Measurements from ENCODE around the gene TTLL5. TPM values are rescaled to one million over a fixed set of nuclear protein-coding genes. Genes with fewer than 3 reads are reported as not detected.

The TTLL5 gene
- total RNA-seq, 3 donors from 2014 or later (not counting 1 experiment from before 2014, with no cell fraction given) = 27.1 to 34.3 (median 32.5) TPM

DNA sequence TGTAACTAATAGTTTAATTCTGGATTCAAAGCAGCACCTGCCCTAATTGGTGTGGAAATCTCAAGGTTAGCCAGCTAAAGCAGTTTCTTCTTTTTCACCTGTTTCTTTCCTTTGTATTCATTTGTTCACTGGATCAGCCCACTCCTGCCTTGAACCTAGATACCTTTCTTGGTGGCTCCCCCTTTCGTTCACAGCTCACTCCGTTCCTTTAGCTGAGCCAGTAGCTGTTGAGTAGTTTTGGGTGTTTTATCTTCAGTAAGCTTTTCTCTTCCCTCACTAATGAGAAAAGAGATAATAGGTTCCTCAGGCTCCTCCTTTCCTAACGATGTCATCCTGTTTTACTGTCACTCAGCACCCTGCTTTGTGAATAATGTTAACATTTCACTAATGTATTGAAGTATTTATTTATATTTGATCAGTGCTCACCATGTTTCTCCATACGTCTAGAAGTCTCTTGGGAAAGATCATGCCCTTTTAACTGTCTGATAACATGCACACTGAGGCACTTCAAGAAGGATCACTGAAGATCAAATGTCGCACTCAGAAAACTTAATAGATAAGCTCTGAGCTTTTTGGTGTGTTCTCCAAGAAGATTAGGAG is 199.6 kb downstream of the TTLL5 start:
- H3K4me1 ChIP-seq (ENCODE audit: control insufficient read depth, insufficient read depth, low read length) = no peaks in the 10 kb centered on the region
- no peaks in the 10 kb centered on the region for H3K4me1 Mint-ChIP-seq
- no peaks in the 10 kb centered on the region for H3K27me3 ChIP-seq (ENCODE audit: control insufficient read depth, insufficient read depth, low read length)
- no peaks in the 10 kb centered on the region for H3K9me3 Mint-ChIP-seq
- TF ChIP-seq, protein P1, sequence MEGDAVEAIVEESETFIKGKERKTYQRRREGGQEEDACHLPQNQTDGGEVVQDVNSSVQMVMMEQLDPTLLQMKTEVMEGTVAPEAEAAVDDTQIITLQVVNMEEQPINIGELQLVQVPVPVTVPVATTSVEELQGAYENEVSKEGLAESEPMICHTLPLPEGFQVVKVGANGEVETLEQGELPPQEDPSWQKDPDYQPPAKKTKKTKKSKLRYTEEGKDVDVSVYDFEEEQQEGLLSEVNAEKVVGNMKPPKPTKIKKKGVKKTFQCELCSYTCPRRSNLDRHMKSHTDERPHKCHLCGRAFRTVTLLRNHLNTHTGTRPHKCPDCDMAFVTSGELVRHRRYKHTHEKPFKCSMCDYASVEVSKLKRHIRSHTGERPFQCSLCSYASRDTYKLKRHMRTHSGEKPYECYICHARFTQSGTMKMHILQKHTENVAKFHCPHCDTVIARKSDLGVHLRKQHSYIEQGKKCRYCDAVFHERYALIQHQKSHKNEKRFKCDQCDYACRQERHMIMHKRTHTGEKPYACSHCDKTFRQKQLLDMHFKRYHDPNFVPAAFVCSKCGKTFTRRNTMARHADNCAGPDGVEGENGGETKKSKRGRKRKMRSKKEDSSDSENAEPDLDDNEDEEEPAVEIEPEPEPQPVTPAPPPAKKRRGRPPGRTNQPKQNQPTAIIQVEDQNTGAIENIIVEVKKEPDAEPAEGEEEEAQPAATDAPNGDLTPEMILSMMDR (IDR thresholded peaks at IDR 0.05) = no peak
- H3K36me3 ChIP-seq (ENCODE audit: control insufficient read depth, insufficient read depth, low read length) = no peaks in the 10 kb centered on the region
- no peak overlapping the region for H3K27ac Mint-ChIP-seq
- no peak overlapping the region for H3K4me3 ChIP-seq (ENCODE audit: low read length)
- intact Hi-C loops (cut with micrococcal nuclease) = no loop called here
- ATAC-seq (no peak), DNase-seq (no peak)
- WGBS (ENCODE audit: insufficient coverage) = 98% methylated on average over 2 of the region's 5 CpGs
- H3K27ac ChIP-seq (ENCODE audit: low read length) = no peak overlapping the region
- H3K9me3 ChIP-seq (ENCODE audit: control insufficient read depth, insufficient read depth, low read length) = no peaks in the 10 kb centered on the region
- no peak overlapping the region for H3K4me3 Mint-ChIP-seq
- no peaks in the 10 kb centered on the region for H3K36me3 Mint-ChIP-seq
- H3K27me3 Mint-ChIP-seq (ENCODE audit: low read depth in 2 of 2) = no peaks in the 10 kb centered on the region

DNA sequence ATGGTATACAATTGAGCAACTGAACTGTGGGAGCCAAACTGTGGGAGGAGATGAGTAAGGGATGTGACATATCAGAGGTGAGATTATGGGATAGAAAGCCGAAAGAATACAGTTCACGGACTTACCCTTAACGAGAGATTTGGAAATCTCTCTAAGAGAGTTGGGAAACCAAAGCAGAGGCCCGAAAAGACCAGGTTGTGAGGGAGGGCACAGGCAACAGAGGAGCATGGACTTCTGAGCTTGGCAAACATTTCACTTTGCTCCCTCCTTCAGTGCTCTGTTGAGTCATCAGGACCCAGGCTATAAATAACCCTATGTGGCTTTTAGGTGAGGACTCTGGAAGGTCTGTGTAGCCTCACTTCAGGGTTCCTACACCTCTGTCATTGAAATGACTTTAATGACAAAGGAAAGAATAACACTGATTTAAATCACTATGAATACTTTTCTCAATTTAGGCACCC is 200.1 kb downstream of the TTLL5 start:
- Mint-ChIP-seq H3K27ac (no peak overlapping the region), H3K4me1 (no peaks in the 10 kb centered on the region), H3K27me3 (ENCODE audit: low read depth in 2 of 2) (no peaks in the 10 kb centered on the region), H3K9me3 (no peaks in the 10 kb centered on the region), H3K36me3 (no peaks in the 10 kb centered on the region), H3K4me3 (no peak overlapping the region)
- Histone ChIP-seq H3K9me3 (ENCODE audit: control insufficient read depth, insufficient read depth, low read length) (no peaks in the 10 kb centered on the region), H3K4me3 (ENCODE audit: low read length) (no peak overlapping the region), H3K27ac (ENCODE audit: low read length) (no peak overlapping the region), H3K36me3 (ENCODE audit: control insufficient read depth, insufficient read depth, low read length) (no peaks in the 10 kb centered on the region), H3K27me3 (ENCODE audit: control insufficient read depth, insufficient read depth, low read length) (no peaks in the 10 kb centered on the region), H3K4me1 (ENCODE audit: control insufficient read depth, insufficient read depth, low read length) (no peaks in the 10 kb centered on the region)
- intact Hi-C loops (cut with micrococcal nuclease) = no loop called here
- ATAC-seq = no peak
- TF ChIP-seq, protein P1 (IDR thresholded peaks at IDR 0.05) = no peak
- DNase-seq = no peak
- WGBS (ENCODE audit: insufficient coverage) = 93% methylated on average over 4 of the region's 4 CpGs

DNA sequence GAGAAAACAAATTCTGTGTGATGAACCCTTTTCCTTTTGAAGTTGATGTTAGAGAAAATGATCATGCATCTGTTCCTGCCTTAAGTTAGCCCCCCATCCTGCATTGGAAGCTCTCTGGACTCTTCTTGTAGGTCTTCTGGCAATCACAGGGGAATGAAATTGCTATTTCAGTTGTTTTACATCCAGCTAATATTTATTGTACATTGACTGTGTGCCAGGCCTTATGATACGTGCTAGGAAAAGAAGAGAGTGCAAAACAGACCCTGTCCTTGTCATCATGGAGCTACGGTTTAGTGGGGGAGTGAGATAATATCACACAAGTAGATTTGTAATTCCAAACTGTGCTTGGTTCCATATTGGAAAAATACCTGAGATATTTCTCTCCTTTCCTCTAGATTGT is 202.2 kb downstream of the TTLL5 start:
- TF ChIP-seq, protein P1 (IDR thresholded peaks at IDR 0.05) = no peak
- no peak for DNase-seq
- no peak for ATAC-seq
- Histone ChIP-seq H3K36me3 (ENCODE audit: control insufficient read depth, insufficient read depth, low read length) (no peaks in the 10 kb centered on the region), H3K4me1 (ENCODE audit: control insufficient read depth, insufficient read depth, low read length) (no peaks in the 10 kb centered on the region), H3K4me3 (ENCODE audit: low read length) (no peak overlapping the region), H3K27ac (ENCODE audit: low read length) (no peak overlapping the region), H3K27me3 (ENCODE audit: control insufficient read depth, insufficient read depth, low read length) (no peaks in the 10 kb centered on the region), H3K9me3 (ENCODE audit: control insufficient read depth, insufficient read depth, low read length) (no peaks in the 10 kb centered on the region)
- H3K4me3 Mint-ChIP-seq = no peak overlapping the region
- H3K27me3 Mint-ChIP-seq (ENCODE audit: low read depth in 2 of 2) = no peaks in the 10 kb centered on the region
- no peaks in the 10 kb centered on the region for H3K4me1 Mint-ChIP-seq
- no peaks in the 10 kb centered on the region for H3K9me3 Mint-ChIP-seq
- intact Hi-C loops (cut with micrococcal nuclease) = no loop called here
- no peaks in the 10 kb centered on the region for H3K36me3 Mint-ChIP-seq
- WGBS (ENCODE audit: insufficient coverage) = 88% methylated on average over 2 of the region's 2 CpGs
- no peak overlapping the region for H3K27ac Mint-ChIP-seq

GRCh38 chr14:75864352-75864751 is 203.3 kb downstream of the TTLL5 start:
- Mint-ChIP-seq H3K4me3 (no peak overlapping the region), H3K4me1 (no peaks in the 10 kb centered on the region), H3K27ac (no peak overlapping the region), H3K36me3 (no peaks in the 10 kb centered on the region), H3K27me3 (ENCODE audit: low read depth in 2 of 2) (no peaks in the 10 kb centered on the region), H3K9me3 (no peaks in the 10 kb centered on the region)
- intact Hi-C loops (cut with micrococcal nuclease) = no loop called here
- no peaks in the 10 kb centered on the region for H3K27me3 ChIP-seq (ENCODE audit: control insufficient read depth, insufficient read depth, low read length)
- H3K4me3 ChIP-seq (ENCODE audit: low read length) = no peak overlapping the region
- H3K36me3 ChIP-seq (ENCODE audit: control insufficient read depth, insufficient read depth, low read length) = no peaks in the 10 kb centered on the region
- H3K9me3 ChIP-seq (ENCODE audit: control insufficient read depth, insufficient read depth, low read length) = no peaks in the 10 kb centered on the region
- 100% methylated on average over 2 of the region's 2 CpGs for WGBS (ENCODE audit: insufficient coverage)
- no peak overlapping the region for H3K27ac ChIP-seq (ENCODE audit: low read length)
- TF ChIP-seq, protein P1 (IDR thresholded peaks at IDR 0.05) = no peak
- H3K4me1 ChIP-seq (ENCODE audit: control insufficient read depth, insufficient read depth, low read length) = no peaks in the 10 kb centered on the region
- DNase-seq (no peak), ATAC-seq (no peak)

Measured in natural killer cell (primary cell).